ENCODE data around the gene ADAMTS20. TPM values are rescaled to one million over a fixed set of nuclear protein-coding genes. Genes with fewer than 3 reads are reported as not detected.

Gene ADAMTS20
- total RNA-seq: 1.6 to 2.1 TPM (median 2.1 TPM) in 3 replicates

GRCh38 chr12:43551971-43552559 is at the start of gene ADAMTS20:
Gene ADAMTS20, minus strand, starts transcription at chr12:43552203. Its CDS starts 282 bp downstream, at chr12:43551921.
- DNase-seq (ENCODE audit: low spot score in 2 of 2, unreplicated experiment in 2 of 2): peak; percentile 44 to 74
- H3K36me3 Mint-ChIP-seq: no peaks in the 10 kb centered on the region
- peak; percentile 13 for TF ChIP-seq CTCF (IDR thresholded peaks at IDR 0.05; ENCODE audit: unreplicated experiment)
- H3K27ac Mint-ChIP-seq: no peak within 1 kb of the TSS
- peaks cover 15% of the 10 kb centered on the region for H3K9me3 Mint-ChIP-seq
- peaks cover 60% of the 10 kb centered on the region for H3K27me3 Mint-ChIP-seq (ENCODE audit: low read depth)
- peaks cover 12% of the 10 kb centered on the region for H3K4me1 Mint-ChIP-seq
- H3K4me3 Mint-ChIP-seq: peak within 1 kb of the TSS; percentile 86

GRCh38 chr12:43599708-43600107 is 47.7 kb upstream of the ADAMTS20 start:
- Mint-ChIP-seq H3K27ac (no peak overlapping the region), H3K9me3 (no peaks in the 10 kb centered on the region), H3K4me1 (no peaks in the 10 kb centered on the region), H3K4me3 (no peak overlapping the region), H3K27me3 (ENCODE audit: low read depth) (no peaks in the 10 kb centered on the region), H3K36me3 (no peaks in the 10 kb centered on the region)
- no peak for TF ChIP-seq CTCF (IDR thresholded peaks at IDR 0.05; ENCODE audit: unreplicated experiment)
- DNase-seq (ENCODE audit: low spot score in 2 of 2, unreplicated experiment in 2 of 2): no peak

- Mint-ChIP-seq H3K4me1 (no peaks in the 10 kb centered on the region), H3K4me3 (no peak overlapping the region)
Observed at GRCh38 chr12:43599066-43599465, 47.1 kb upstream of the ADAMTS20 start.

GRCh38 chr12:43590307-43590706 is 38.3 kb upstream of the ADAMTS20 start:
- no peak for TF ChIP-seq CTCF (IDR thresholded peaks at IDR 0.05; ENCODE audit: unreplicated experiment)
- DNase-seq (ENCODE audit: low spot score in 2 of 2, unreplicated experiment in 2 of 2): no peak
- Mint-ChIP-seq H3K36me3 (no peaks in the 10 kb centered on the region), H3K9me3 (no peaks in the 10 kb centered on the region), H3K4me3 (no peak overlapping the region), H3K27ac (no peak overlapping the region), H3K4me1 (no peaks in the 10 kb centered on the region), H3K27me3 (ENCODE audit: low read depth) (no peaks in the 10 kb centered on the region)

More at GRCh38 chr12:43599066-43599465, 47.1 kb upstream of the ADAMTS20 start:
- no peak for TF ChIP-seq CTCF (IDR thresholded peaks at IDR 0.05; ENCODE audit: unreplicated experiment)
- DNase-seq (ENCODE audit: low spot score in 2 of 2, unreplicated experiment in 2 of 2): no peak
- no peaks in the 10 kb centered on the region for H3K27me3 Mint-ChIP-seq (ENCODE audit: low read depth)
- no peak overlapping the region for H3K27ac Mint-ChIP-seq
- no peaks in the 10 kb centered on the region for H3K9me3 Mint-ChIP-seq
- H3K36me3 Mint-ChIP-seq: no peaks in the 10 kb centered on the region

- H3K4me1 Mint-ChIP-seq: no peaks in the 10 kb centered on the region
- no peak for TF ChIP-seq CTCF (IDR thresholded peaks at IDR 0.05; ENCODE audit: unreplicated experiment)
Observed at GRCh38 chr12:43586646-43587245, 34.7 kb upstream of the ADAMTS20 start.

More at GRCh38 chr12:43586646-43587245, 34.7 kb upstream of the ADAMTS20 start:
- H3K4me3 Mint-ChIP-seq: no peak overlapping the region
- peaks cover 4% of the 10 kb centered on the region for H3K27me3 Mint-ChIP-seq (ENCODE audit: low read depth)
- H3K27ac Mint-ChIP-seq: no peak overlapping the region
- no peaks in the 10 kb centered on the region for H3K36me3 Mint-ChIP-seq
- no peak for DNase-seq (ENCODE audit: low spot score in 2 of 2, unreplicated experiment in 2 of 2)
- peaks cover 7% of the 10 kb centered on the region for H3K9me3 Mint-ChIP-seq
